Hindlimb muscle (tissue), 1 donor: ENCODE measurements around the gene INVS. TPM values are rescaled to one million over a fixed set of nuclear protein-coding genes. Genes with fewer than 3 reads are reported as not detected.
A peak's percentile ranks its signal among the peaks of the same experiment; 100 is the strongest.
"Not testable (repeated sequence)": the region's sequence is repeated elsewhere in the genome, so short reads cannot be mapped to it uniquely, and the experiment has no call there.

ENCODE experiments used
- DNase-seq: peaks from one replicate; pipeline ENCODE4 v3.0.0-alpha.2; 2013
- polyA plus RNA-seq: library from polyadenylated mRNA; unstranded; fragments of 120-200 nt; gene quantifications from one replicate; pipeline ENCODE4 v1.2.1, GENCODE V29; 2013; ENCODE audit not compliant: insufficient read length

Gene INVS, protein sequence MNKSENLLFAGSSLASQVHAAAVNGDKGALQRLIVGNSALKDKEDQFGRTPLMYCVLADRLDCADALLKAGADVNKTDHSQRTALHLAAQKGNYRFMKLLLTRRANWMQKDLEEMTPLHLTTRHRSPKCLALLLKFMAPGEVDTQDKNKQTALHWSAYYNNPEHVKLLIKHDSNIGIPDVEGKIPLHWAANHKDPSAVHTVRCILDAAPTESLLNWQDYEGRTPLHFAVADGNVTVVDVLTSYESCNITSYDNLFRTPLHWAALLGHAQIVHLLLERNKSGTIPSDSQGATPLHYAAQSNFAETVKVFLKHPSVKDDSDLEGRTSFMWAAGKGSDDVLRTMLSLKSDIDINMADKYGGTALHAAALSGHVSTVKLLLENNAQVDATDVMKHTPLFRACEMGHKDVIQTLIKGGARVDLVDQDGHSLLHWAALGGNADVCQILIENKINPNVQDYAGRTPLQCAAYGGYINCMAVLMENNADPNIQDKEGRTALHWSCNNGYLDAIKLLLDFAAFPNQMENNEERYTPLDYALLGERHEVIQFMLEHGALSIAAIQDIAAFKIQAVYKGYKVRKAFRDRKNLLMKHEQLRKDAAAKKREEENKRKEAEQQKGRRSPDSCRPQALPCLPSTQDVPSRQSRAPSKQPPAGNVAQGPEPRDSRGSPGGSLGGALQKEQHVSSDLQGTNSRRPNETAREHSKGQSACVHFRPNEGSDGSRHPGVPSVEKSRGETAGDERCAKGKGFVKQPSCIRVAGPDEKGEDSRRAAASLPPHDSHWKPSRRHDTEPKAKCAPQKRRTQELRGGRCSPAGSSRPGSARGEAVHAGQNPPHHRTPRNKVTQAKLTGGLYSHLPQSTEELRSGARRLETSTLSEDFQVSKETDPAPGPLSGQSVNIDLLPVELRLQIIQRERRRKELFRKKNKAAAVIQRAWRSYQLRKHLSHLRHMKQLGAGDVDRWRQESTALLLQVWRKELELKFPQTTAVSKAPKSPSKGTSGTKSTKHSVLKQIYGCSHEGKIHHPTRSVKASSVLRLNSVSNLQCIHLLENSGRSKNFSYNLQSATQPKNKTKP
- 11.9 TPM for polyA plus RNA-seq

DNA sequence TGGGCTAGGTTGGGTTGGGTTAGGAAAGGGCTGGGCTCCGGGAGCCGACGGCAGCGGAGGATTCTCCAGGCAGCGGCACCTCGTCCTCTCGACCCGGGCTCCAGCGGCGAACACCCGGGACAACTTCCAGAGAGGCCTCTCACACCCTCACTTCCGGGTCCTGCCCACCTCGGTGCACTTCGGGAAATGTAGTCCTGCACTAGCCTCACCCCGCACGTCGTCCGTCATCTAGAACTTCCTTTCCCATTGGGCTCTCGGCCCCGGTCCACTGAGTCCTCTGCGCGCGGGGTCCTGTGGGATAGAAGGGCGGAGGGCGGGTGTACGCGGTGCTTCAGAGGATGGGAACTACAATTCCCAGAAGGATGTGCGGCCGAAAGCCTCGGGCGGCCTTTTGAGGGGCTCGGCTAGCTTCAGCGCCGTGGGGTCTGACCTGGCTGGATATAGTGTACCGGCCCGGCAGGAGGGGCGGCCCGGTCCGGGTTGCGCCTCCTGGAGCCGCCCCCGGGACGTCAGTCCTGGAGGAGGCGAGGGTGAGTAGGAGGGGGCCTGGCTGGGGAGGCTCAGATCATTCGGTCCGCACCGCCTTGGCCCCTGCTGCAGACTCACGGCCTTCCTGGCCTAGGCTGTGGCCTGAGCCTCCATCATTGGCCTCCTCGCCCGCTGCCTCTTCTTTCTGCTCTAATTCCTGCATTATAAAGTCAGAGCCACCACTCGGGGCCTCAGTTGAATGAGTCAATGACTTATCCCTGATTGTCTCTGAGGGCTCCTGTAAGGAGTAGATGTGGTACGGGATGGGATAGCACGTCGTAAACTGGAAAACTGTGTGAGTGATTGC, at the start of gene INVS, which contains the start of gene ERP44:
TSS of gene INVS (plus strand) at position 357 of the 835 bp plus-strand sequence. CDS start 5,279 bp downstream, outside the sequence.
TSS of gene ERP44 (minus strand) at position 114 of the 835 bp plus-strand sequence. CDS start 160 bp downstream, outside the sequence.
- DNase-seq: peak; percentile 99

DNA sequence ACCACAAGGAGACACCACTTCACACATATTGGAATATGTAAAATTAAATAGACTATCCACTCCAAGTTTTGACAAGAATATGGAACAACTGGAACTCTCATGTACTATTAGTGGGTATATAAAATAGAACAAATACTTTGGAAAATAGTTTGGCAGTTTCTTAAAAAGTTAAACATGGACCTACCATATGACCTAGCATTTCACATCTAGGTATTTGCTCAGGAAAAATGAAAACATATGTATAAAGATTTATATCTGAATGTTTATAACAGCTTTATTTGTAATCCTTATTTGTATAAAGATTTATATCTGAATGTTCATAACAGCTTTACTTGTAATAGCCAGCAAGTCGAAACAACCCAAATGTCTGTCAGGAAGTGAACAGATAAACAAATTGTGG, 49.5 kb upstream of the INVS start:
- DNase-seq: no peak

DNA sequence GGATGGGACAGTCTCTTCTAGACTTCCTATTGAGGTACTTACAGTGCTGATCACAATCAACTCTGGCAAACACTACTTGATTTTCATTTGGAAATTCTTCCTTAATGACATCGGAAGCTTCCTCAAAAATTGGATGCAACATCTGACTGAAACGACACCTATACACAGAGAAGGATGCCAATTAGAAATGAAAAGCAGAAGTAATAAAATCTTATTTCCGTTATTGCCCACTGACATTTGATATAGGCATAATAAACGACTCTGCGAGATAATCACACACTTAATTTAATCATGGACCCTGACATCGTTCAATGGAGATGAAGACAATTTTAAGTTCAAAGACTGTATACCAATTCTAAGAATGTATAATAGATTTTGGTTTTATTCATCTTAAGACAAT, 46.7 kb upstream of the INVS start:
- DNase-seq: no peak

DNA sequence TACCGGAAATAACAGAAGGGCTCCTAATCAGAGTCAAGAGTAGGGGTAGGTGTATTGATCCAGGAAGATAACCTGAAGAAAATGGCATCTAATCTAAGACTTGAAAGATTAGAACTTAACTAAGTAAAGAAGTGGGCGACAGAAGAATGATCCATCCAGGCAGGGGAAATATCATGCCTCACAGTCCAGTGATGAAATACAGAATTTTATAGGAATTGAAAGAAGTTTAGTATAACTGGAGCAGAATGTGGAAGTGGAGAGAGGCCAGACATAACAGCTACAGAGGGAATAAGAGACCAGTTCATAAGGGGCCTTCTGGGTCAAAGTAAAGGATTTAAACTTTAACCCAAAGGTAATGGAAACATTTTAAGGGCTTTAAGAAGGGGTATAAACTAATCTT, 42.5 kb upstream of the INVS start:
- no peak for DNase-seq

DNA sequence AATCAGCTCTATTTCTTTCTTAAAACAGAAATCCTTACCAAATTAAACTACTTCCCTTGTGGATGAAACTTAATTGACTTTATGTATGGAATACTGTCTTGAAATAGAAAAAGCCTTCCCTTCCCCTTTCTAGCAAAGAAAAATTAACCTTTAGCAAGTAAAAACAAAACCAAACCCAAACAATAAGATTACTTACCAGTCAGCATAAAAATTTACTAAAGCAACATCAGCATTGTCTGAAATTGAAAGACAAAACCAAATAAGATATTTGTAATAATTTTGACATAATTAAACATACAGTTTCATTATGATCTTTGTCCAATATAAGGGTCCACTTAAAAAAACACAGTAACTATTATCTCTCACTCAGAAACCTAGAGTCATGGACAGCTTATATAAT, 41.4 kb upstream of the INVS start:
- DNase-seq: no peak

DNA sequence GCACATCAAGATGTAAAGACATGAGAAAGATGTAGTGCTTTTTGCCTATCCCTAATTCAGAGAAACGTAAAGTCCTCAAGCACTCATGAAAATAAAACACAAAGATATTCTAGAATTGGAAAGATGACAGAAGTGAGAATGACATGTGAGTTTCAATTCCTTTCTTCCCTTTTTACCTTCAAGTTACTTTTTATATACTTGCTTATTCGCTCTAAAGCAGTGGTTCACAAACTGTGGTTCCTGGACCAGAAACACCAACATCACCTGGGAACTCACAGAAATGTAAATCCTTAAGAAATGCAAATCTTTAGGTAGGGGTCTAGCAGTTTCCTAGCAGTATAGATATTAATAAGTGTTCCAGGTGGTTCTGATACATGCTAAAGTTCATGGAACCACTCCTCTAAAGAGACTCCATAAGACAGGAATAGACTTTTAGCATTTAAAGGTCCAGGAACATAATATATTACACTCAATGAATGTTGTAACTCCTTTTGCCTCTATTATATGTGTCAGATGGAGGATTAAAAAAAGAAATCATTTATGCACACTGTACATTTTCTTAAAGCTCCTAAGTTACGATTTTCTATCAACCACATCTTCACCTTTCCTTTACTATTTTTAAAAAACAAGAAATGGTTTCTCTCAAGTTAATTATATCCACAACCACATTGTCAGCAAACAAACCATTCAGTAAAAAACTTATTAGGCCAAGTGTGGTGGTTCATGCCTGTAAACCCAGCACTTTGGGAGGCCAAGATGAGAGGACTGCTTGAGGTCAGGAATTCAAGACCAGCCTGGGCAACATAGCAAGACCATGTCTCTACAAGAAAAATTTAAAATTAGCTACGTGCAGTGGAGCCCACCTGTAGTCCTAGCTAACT, 40.1 kb upstream of the INVS start:
- DNase-seq: no peak

DNA sequence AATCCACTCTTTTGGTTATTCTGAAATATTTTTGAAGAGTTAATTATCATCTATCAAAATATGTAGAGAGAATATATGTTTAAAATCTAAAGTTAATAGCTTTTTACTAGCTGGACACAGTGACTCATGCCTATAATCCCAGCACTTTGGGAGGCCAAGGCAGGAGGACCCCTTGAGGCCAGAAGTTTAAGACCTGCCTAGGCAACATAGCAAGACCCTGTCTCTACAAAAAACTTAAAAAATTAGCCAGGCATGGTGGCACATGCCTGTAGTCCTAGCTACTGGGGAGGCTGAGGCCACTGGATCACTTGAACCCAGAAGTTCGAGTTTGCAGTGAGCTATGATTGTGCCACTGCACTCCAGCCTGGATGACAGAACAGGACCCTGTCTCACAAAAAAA, 36.4 kb upstream of the INVS start:
- not testable (repeated sequence) for DNase-seq

DNA sequence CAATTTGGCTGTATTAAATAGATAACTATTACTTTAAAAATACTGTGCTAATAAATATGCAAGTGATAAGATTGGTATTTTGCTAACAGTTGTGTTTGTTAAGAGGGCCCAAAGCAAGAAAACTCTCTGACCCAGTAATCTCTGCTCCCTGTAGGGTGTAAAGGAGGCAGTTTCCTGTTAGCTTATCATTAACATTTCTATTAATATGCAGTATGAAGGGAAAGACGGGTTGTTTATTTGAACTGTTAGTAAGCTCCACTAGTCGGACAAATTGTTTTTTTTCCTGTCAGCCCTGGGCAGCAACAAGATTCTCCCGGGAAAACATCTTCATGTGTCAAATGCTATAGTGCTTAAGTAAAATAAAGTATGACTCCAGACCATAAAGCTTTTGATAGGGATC, 35.9 kb upstream of the INVS start:
- DNase-seq: no peak

DNA sequence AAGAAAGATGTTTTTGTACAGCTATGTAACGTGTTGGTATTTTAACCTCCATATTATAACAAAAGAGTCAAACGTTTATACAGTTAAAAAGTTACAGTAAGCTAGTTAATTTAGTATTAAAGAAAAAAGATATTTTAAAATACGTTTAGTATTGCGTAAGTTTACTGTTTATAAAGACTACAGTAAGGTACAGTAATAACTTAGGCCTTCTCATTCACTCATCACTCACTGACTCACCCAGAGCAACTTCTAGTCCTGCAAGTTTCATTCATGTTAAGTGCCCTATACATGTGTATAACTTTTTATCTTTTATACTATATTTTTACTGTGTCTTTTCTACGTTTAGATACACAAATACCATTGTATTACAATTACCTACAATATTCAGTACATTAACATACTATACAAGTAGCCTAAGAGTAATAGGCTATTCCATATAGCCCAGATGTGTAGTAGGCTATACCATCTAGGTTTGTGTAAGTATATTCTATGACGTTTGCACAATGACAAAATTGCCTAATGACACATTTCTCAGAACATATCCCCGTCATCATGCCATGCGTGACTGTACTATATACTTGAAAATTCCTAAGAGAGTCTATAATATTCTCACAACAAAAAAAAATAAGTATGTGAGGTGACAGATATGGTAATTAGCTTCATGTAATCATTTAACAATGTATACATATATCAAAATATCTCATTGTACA, 34.0 kb upstream of the INVS start:
- DNase-seq: no peak

DNA sequence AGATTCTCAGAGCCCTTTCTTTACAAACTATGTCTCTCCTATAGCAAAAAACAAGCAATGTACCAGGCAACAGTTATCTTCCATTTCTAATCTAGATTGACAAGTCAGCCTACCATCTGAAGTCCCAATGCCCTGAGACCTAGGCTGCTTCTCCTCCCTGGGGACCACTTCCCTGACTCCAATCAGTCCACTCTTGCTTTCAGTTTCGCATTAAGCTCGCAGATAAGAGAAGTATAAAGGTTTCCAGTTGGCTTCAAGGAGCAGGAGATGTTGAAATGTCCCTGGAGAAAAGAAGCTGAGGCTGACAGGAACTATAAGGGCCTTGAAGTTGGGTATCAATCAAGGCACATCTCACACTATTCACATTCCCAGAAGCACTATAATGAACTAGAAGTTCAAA, 32.5 kb upstream of the INVS start:
- no peak for DNase-seq

DNA sequence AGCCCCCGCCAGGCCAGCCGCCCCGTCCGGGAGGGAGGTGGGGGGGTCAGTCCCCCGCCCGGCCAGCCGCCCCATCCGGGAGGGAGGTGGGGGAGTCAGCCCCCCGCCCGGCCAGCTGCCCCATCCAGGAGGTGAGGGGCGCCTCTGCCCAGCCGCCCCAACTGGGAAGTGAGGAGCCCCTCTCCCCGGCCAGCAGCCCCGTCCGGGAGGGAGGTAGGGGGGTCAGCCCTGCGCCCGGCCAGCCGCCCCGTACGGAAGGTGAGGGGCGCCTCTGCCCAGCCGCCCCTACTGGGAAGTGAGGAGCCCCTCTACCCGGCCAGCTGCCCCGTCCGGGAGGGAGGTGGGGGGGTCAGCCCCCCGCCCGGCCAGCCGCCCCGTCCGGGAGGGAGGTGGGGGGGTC, 31.1 kb upstream of the INVS start:
- DNase-seq: not testable (repeated sequence)

DNA sequence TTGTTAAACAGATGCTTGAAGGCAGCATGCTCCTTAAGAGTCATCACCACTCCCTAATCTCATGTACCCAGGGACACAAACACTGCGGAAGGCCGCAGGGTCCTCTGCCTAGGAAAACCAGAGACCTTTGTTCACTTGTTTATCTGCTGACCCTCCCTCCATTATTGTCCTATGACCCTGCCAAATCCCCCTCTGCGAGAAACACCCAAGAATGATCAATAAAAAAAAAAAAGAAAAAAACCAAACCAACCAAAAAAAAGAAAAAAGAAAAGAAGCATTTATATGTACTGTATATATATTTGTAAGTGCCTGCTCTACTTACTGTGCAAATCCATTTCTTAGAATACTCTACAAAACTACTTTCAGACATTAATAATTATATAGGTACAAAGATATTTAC, 30.0 kb upstream of the INVS start:
- not testable (repeated sequence) for DNase-seq

DNA sequence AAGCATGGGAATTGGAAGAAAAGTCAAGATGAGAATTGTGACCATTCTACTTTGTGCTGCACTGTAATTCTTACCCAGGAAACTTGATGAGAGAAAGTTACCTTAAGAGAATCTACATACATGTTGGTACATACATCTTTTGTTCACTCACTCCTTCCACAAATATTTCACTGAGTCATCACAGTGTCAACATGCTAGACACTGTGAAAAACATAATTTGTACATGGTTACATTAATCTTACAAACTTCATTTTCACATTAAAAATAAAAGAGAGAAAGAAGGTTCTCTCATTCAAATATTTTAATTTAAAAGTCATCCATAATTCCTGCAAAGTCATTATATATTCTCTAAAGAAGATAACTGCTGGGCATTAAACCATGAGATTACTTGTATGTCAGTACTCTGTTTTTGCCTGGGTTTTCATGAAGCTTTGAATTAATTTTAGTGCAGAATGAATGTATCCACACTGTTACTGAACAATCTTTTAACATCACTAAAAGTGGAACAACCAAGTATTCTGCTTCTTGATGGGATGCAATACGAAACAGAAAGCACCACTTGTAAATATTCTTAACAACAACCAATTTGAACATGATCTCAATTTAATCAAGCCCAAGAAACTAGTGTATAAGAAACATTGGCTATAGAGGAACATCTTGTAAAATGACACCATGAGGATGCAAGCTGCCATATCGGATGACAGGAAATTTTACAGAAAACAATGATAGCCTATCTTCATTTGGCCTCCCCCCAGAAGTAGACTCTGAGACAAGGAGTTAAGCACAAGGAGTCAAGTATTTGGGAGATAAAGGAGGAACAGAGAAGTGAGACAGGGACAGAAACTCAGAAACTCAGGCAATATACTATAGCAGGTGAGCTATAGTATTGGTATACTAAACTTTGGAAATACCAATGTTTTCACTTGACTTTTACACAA, 28.7 kb upstream of the INVS start:
- DNase-seq: no peak

DNA sequence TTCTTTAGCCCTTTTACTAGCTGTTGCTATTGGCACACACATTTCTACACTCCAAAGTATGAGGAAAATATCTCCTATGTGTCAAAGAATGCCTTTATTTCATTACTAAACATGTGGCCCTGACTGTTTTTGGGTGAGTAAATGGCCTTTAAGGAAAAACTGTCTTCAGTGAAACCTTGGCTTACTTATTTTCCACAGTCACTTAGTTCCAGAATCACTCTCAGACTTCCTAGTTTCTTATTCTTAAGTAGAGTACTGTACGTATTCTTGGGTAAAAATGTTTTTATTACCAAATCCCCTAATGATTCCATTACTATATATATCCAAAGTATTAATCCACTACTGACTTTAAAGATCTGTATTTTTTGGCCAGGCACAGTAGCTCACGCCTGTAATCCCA, 27.8 kb upstream of the INVS start:
- peak; percentile 44 for DNase-seq

DNA sequence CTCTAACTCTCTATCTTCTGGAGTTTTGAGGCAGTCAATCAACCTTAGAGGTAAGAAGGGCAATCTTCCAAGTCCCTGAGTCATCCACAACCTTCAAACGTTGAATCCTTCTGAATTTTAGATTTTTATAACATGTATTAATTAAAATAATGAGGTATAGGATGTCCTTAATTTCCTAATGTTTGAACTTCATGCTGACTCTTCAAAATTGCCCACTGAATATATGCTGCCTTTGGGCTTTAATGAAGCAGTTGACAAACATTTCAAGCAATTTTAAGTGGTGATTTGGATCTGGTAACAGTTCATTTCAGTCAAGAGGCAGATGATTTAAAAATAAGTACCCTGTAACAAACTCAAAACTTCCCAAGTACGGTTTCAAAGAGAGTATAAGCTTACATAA, 26.2 kb upstream of the INVS start:
- no peak for DNase-seq

DNA sequence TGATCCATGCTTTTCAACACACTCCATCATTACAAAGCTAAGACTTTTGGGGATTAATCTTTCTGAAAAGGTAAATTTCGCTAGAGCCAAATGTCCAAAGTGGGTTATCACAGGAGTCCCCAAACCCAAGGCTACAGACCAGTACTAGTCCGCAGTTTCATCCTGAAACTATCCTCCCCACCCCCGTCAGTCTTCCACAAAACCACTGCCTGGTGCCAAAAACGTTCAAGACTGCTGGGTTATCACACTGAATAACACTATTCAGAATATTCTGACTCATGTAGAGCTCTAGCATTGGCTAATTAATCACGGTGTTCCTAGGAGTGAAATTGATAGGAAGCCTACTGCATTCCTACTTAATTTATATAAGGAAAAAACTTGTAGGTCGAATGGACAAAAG, 24.9 kb upstream of the INVS start:
- no peak for DNase-seq

DNA sequence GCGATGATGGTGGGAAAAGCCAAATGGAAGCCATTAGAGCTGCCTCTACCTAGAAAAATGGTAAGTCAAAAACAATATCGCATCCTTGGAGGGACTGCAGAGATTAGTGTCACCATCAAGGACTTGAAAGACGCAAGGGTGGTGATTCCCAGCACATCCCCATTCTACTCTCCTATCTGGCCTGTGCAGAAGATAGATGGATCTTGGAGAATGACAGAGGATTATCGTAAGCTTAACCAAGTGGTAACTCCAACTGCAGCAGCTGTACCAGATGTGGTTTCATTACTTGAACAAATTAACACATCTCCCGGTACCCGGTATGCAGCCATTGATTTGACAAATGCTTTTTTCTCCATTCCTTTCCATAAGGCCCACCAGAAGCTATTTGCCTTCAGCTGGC, 24.1 kb upstream of the INVS start:
- DNase-seq: no peak

DNA sequence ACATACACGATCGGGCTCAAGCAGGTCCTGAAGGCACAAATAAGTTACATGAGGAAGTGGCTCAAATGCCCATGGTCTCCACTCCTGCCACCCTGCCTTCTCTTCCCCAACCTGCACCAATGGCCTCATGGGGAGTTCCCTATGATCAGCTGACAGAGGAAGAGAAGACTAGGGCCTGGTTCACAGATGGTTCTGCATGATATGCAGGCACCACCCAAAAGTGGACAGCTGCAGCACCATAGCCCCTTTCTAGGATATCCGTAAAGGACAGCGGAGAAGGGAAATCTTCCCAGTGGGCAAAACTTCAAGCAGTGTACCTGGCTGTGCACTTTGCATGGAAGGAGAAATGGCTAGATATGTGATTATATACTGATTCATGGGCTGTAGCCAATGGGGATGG, 22.8 kb upstream of the INVS start:
- not testable (repeated sequence) for DNase-seq

DNA sequence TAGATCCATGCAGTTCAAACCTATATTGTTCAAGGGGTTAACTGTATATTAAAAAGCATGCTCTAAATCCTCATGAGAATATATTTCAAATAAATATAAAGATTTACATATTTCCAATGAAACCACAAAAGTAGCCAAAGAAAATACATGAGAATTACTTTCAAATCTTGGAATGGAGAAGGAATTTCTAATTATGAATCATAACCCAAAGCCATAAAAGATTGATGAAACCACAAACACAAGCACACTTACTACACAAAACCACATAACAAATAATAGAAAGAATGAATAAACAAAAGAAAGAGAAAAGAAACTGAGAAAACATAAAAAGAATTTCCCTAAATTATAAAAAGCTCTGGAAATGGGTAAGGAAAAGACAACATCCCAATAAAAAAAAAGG, 16.3 kb upstream of the INVS start:
- DNase-seq: no peak
